NT2/D1 (cell line): ENCODE measurements around the gene EIF5A2.

Experiments used
- DNase-seq: peaks from one replicate; pipeline ENCODE4 v3.0.0-alpha.2; 2011; ENCODE audit warnings: low read depth, low spot score
- H3K27me3 ChIP-seq: 2 replicates; pipeline ENCODE4 v1.6.0; 2011; ENCODE audit warnings: mild to moderate bottlenecking; ENCODE audit not compliant: insufficient read length, insufficient read depth
- H3K36me3 ChIP-seq: 2 replicates; pipeline ENCODE4 v1.6.1; 2011; ENCODE audit warnings: mild to moderate bottlenecking, low read length, mixed read lengths; ENCODE audit not compliant: insufficient read depth, insufficient read length
- H3K4me1 ChIP-seq: 2 replicates; pipeline ENCODE4 v1.5.1; 2011; ENCODE audit not compliant: insufficient read depth, insufficient read length
- H3K4me3 ChIP-seq: 2 replicates; pipeline ENCODE4 v1.5.1; 2011; ENCODE audit warnings: low read depth; ENCODE audit not compliant: insufficient read length
- H3K9ac ChIP-seq: 2 replicates; pipeline ENCODE4 v1.6.0; 2011; ENCODE audit warnings: low read depth; ENCODE audit not compliant: insufficient read length
- H3K9me3 ChIP-seq: 2 replicates; pipeline ENCODE4 v1.5.1; 2011; ENCODE audit warnings: mild to moderate bottlenecking, low read length; ENCODE audit not compliant: insufficient read depth
- SUZ12 ChIP-seq: IDR thresholded peaks from 2 replicates; pipeline ENCODE4 v1.6.1; 2011; ENCODE audit not compliant: insufficient read length, insufficient read depth; ENCODE audit errors: extremely low read depth
- YY1 ChIP-seq: IDR thresholded peaks from 2 replicates; pipeline ENCODE4 v1.6.1; 2011; ENCODE audit not compliant: insufficient read length, insufficient read depth
- ZNF274 ChIP-seq: IDR thresholded peaks from 2 replicates; pipeline ENCODE4 v1.6.1; 2011; ENCODE audit warnings: mild to moderate bottlenecking, low read depth, low read length

EIF5A2 gene

GRCh38 chr3:170876537-170876936 lies 31.9 kb downstream of the EIF5A2 start:
- H3K4me3 ChIP-seq: no peak overlapping the region
- no peaks in the 10 kb centered on the region for H3K4me1 ChIP-seq
- H3K9me3 ChIP-seq: no peaks in the 10 kb centered on the region
- H3K27me3 ChIP-seq: no peaks in the 10 kb centered on the region
- TF ChIP-seq YY1: no peak
- no peak for TF ChIP-seq ZNF274
- TF ChIP-seq SUZ12: no peak
- no peak for DNase-seq
- no peaks in the 10 kb centered on the region for H3K36me3 ChIP-seq
- no peak overlapping the region for H3K9ac ChIP-seq

- TF ChIP-seq SUZ12 (no peak), YY1 (peak; percentile 66), ZNF274 (no peak)
- no peaks in the 10 kb centered on the region for H3K9me3 ChIP-seq
- H3K9ac ChIP-seq: peak within 1 kb of the TSS; percentile 100
- no peaks in the 10 kb centered on the region for H3K4me1 ChIP-seq
- H3K36me3 ChIP-seq: peaks cover 47% of the 10 kb centered on the region
- no peaks in the 10 kb centered on the region for H3K27me3 ChIP-seq
- peak; percentile 88 for DNase-seq
- peak within 1 kb of the TSS; percentile 99 for H3K4me3 ChIP-seq
Measured at GRCh38 chr3:170869645-170870593, 38.5 kb downstream of the EIF5A2 start, which contains the start of gene RPL22L1. Gene RPL22L1, minus strand, starts transcription at chr3:170870195. Its CDS starts 28 bp downstream, at chr3:170870167.

DNA sequence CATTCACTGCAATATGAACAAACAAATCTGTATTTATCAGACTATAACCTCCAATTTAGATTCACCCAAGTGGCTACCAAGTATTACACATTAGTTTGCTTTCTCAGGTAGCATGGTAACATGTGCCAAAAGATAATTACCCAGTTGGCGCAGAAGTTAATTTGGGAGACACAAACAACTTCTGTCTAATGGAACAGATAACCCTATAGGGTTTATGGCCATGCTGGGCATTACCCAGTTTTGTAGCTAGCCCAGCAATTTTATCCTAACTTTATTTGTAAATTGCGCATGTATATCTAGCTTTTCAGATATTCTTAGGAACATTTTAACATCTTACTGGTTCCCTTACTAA lies 39.2 kb downstream of the EIF5A2 start:
- H3K4me1 ChIP-seq: no peaks in the 10 kb centered on the region
- no peaks in the 10 kb centered on the region for H3K27me3 ChIP-seq
- H3K9ac ChIP-seq: peak overlapping the region; percentile 100
- DNase-seq: no peak
- TF ChIP-seq YY1 (no peak), ZNF274 (no peak)
- H3K36me3 ChIP-seq: peaks cover 47% of the 10 kb centered on the region
- peak overlapping the region; percentile 99 for H3K4me3 ChIP-seq
- H3K9me3 ChIP-seq: no peaks in the 10 kb centered on the region

DNA sequence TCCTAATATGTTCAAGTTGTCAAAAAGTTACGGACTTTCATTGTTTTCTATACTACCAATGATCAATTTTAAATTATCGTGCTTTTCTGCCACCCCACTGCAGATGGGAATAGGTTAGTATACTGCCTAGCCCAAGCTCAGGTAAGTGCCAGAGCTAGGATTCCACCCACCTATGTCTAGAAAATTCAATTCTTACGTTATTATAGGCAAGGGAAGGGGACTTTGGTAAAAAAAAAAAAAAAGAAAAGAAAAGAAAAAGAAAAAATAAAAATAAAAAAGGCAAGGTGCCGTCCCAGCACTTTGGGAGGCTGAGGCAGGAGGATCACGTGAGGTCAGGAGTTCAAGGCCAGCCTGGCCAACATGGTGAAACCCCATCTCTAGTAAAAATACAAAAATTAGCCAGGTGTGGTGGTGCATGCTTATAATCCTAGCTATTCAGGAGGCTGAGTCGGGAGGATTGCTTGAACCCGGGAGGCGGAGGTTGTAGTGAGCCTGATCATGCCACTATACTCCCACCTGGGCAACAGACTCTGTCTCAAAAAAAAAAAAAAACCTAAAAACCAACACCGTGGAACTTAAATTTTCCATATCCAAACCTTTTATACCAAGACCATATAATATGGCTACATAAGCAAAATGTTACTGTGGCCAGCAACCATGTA lies 39.7 kb downstream of the EIF5A2 start:
- DNase-seq: no peak
- H3K4me3 ChIP-seq: peak overlapping the region; percentile 99
- H3K4me1 ChIP-seq: no peaks in the 10 kb centered on the region
- peaks cover 47% of the 10 kb centered on the region for H3K36me3 ChIP-seq
- H3K27me3 ChIP-seq: no peaks in the 10 kb centered on the region
- TF ChIP-seq ZNF274 (no peak), YY1 (no peak), SUZ12 (no peak)
- no peaks in the 10 kb centered on the region for H3K9me3 ChIP-seq
- peak overlapping the region; percentile 100 for H3K9ac ChIP-seq

GRCh38 chr3:170867143-170867937 lies 41.1 kb downstream of the EIF5A2 start:
- TF ChIP-seq ZNF274 (no peak), SUZ12 (no peak), YY1 (no peak)
- Histone ChIP-seq H3K9ac (peak overlapping the region; percentile 100), H3K4me1 (no peaks in the 10 kb centered on the region), H3K9me3 (no peaks in the 10 kb centered on the region), H3K4me3 (peak overlapping the region; percentile 99), H3K27me3 (no peaks in the 10 kb centered on the region), H3K36me3 (peaks cover 47% of the 10 kb centered on the region)
- no peak for DNase-seq

- H3K4me3 ChIP-seq: no peak overlapping the region
- no peaks in the 10 kb centered on the region for H3K27me3 ChIP-seq
- H3K9ac ChIP-seq: no peak overlapping the region
- TF ChIP-seq SUZ12: no peak
- H3K4me1 ChIP-seq: no peaks in the 10 kb centered on the region
- H3K36me3 ChIP-seq: peaks cover 47% of the 10 kb centered on the region
- no peaks in the 10 kb centered on the region for H3K9me3 ChIP-seq
- DNase-seq: no peak
Measured at GRCh38 chr3:170866499-170866898, 41.9 kb downstream of the EIF5A2 start.
